HepG2 (cell line): Measurements from ENCODE around the gene ENDOD1. TPM values are rescaled to one million over a fixed set of nuclear protein-coding genes. Genes with fewer than 3 reads are reported as not detected.

Experiments
- ATAD3A ChIP-seq: sonication (generic); formaldehyde crosslinking; IDR thresholded peaks from 2 replicates; pipeline ENCODE4 v1.4.0; 2020; ENCODE audit warnings: missing genetic modification reagents
- ATRX ChIP-seq: sonication (generic); formaldehyde crosslinking; IDR thresholded peaks from 2 replicates; pipeline ENCODE4 v1.4.0; 2020; ENCODE audit warnings: missing genetic modification reagents, borderline replicate concordance
- CC2D1A ChIP-seq: sonication (generic); formaldehyde crosslinking; IDR thresholded peaks from 2 replicates; pipeline ENCODE4 v1.8.1; 2023; ENCODE audit warnings: mild to moderate bottlenecking, missing genetic modification reagents
- CHD2 ChIP-seq: IDR thresholded peaks from 2 replicates; pipeline ENCODE4 v1.6.1; 2011; ENCODE audit warnings: low read depth, low read length, improper control_type of control experiment
- DNMT1 ChIP-seq: sonication (generic); formaldehyde crosslinking; IDR thresholded peaks from 2 replicates; pipeline ENCODE4 v1.5.1; 2020; ENCODE audit warnings: mild to moderate bottlenecking, missing genetic modification reagents
- ESRRA ChIP-seq: sonication (generic); formaldehyde crosslinking; IDR thresholded peaks from 2 replicates; pipeline ENCODE4 v1.5.1; 2020; ENCODE audit warnings: mild to moderate bottlenecking, low read depth, missing genetic modification reagents
- HNRNPL ChIP-seq: fragments of 200-400 bp; formaldehyde crosslinking; IDR thresholded peaks from 2 replicates; pipeline ENCODE4 v1.6.1; 2017; ENCODE audit warnings: mild to moderate bottlenecking, low read depth, low read length
- KAT2B ChIP-seq: fragments of 150-350 bp; IDR thresholded peaks from 2 replicates; pipeline ENCODE4 v1.6.1; 2014; ENCODE audit warnings: low read depth, low read length, borderline replicate concordance
- SAP130 ChIP-seq: IDR thresholded peaks from 2 replicates; pipeline ENCODE4 v1.6.1; 2016; ENCODE audit warnings: low read depth
- SMAD3 ChIP-seq: sonication (generic); formaldehyde crosslinking; IDR thresholded peaks from 2 replicates; pipeline ENCODE4 v1.4.0; 2020; ENCODE audit warnings: missing genetic modification reagents
- SNAI1 ChIP-seq: sonication (generic); formaldehyde crosslinking; IDR thresholded peaks from 2 replicates; pipeline ENCODE4 v1.5.0; 2020; ENCODE audit warnings: mild to moderate bottlenecking, missing genetic modification reagents, borderline replicate concordance
- SSRP1 ChIP-seq: IDR thresholded peaks from 2 replicates; pipeline ENCODE4 v1.6.1; 2016; ENCODE audit warnings: control low read depth
- TBL1XR1 ChIP-seq: fragments of 150-350 bp; IDR thresholded peaks from 2 replicates; pipeline ENCODE4 v1.6.1; 2014; ENCODE audit warnings: borderline replicate concordance, low read length; ENCODE audit not compliant: partially characterized antibody
- THAP8 ChIP-seq: sonication (generic); formaldehyde crosslinking; IDR thresholded peaks from 2 replicates; pipeline ENCODE4 v1.5.1; 2020; ENCODE audit warnings: missing genetic modification reagents, mild to moderate bottlenecking, borderline replicate concordance
- ZNF224 ChIP-seq: sonication (generic); formaldehyde crosslinking; IDR thresholded peaks from 2 replicates; pipeline ENCODE4 v1.5.0; 2020; ENCODE audit warnings: mild to moderate bottlenecking, missing genetic modification reagents
- ZNF234 ChIP-seq: sonication (generic); formaldehyde crosslinking; conservative IDR thresholded peaks from 2 replicates; pipeline ENCODE4 v1.5.1; 2020; ENCODE audit warnings: mild to moderate bottlenecking, missing genetic modification reagents
- ZNF24 ChIP-seq: fragments of 450-650 bp; IDR thresholded peaks from 2 replicates; pipeline ENCODE4 v1.6.1; 2017; ENCODE audit warnings: antibody characterized with exemption, mild to moderate bottlenecking
- ZNF333 ChIP-seq: sonication (generic); formaldehyde crosslinking; IDR thresholded peaks from 2 replicates; pipeline ENCODE4 v1.4.0; 2020; ENCODE audit warnings: mild to moderate bottlenecking, missing genetic modification reagents, borderline replicate concordance
- ZNF589 ChIP-seq: sonication (generic); formaldehyde crosslinking; conservative IDR thresholded peaks from 2 replicates; pipeline ENCODE4 v1.8.0; 2022; ENCODE audit warnings: mild to moderate bottlenecking, moderate library complexity, missing genetic modification reagents
- ZNF614 ChIP-seq: IDR thresholded peaks from 2 replicates; pipeline ENCODE4 v1.6.1; 2018; ENCODE audit warnings: missing biosample characterization, missing genetic modification reagents, inconsistent platforms, borderline replicate concordance
- ZSCAN31 ChIP-seq: sonication (generic); formaldehyde crosslinking; IDR thresholded peaks from 2 replicates; pipeline ENCODE4 v1.5.0; 2020; ENCODE audit warnings: low read depth, mild to moderate bottlenecking, missing genetic modification reagents
- polyA plus RNA-seq, 8 experiments: library from polyadenylated mRNA; depleted of rRNA in 3 of 8; stranded (reverse) in 7 of 8; unstranded in 1 of 8; fragments of >200 nt; fragmentation: Illumina TruSeq in 4 of 8; extraction: Trizol in 4 of 8; gene quantifications; 2 replicates each; pipeline versions ENCODE4 v1.2.1 to v1.2.3, GENCODE V29; 2011 to 2016; ENCODE audit warnings: low read depth in 4 of 8, missing spikeins in 1 of 8, mixed read lengths in 1 of 8; ENCODE audit not compliant: insufficient read depth in 1 of 8
- total RNA-seq, 5 experiments: library from RNA; depleted of rRNA; stranded (reverse); fragments of >200 nt; fragmentation: Illumina TruSeq; extraction: Trizol; gene quantifications; 2 replicates each; pipeline ENCODE4 v1.2.3, GENCODE V29; 2016; ENCODE audit warnings: low read depth in 1 of 5
- TF ChIP-seq, protein P1 (sequence below): conservative IDR thresholded peaks from 2 replicates; pipeline ENCODE4 v1.6.1; 2018; ENCODE audit warnings: missing genetic modification reagents
- TF ChIP-seq, protein P2 (sequence below): sonication (generic); formaldehyde crosslinking; IDR thresholded peaks from 2 replicates; pipeline ENCODE4 v1.4.0; 2020; ENCODE audit warnings: mild to moderate bottlenecking, missing genetic modification reagents
- TF ChIP-seq, protein P3 (sequence below), 2 experiments: fragments of 450-650 bp in 1 of 2; sonication (generic) in 1 of 2; formaldehyde crosslinking; IDR thresholded peaks; 2 replicates each; pipeline versions ENCODE4 v1.5.0 to v1.8.0; 2020 to 2022; ENCODE audit warnings: mild to moderate bottlenecking in 1 of 2, missing genetic modification reagents in 1 of 2
- TF ChIP-seq, protein P4 (sequence below): sonication (generic); formaldehyde crosslinking; IDR thresholded peaks from 2 replicates; pipeline ENCODE4 v1.4.0; 2020; ENCODE audit warnings: missing genetic modification reagents, borderline replicate concordance
- TF ChIP-seq, protein P5 (sequence below): sonication (generic); formaldehyde crosslinking; IDR thresholded peaks from 2 replicates; pipeline ENCODE4 v1.8.0; 2022; ENCODE audit warnings: mild to moderate bottlenecking, missing genetic modification reagents

Gene ENDOD1
- total and polyA plus RNA-seq, 2 of the 13 experiments (the other 11 are each of a cell fraction or from before 2014, with no cell fraction given) = 2.0 to 6.8 TPM

DNA sequence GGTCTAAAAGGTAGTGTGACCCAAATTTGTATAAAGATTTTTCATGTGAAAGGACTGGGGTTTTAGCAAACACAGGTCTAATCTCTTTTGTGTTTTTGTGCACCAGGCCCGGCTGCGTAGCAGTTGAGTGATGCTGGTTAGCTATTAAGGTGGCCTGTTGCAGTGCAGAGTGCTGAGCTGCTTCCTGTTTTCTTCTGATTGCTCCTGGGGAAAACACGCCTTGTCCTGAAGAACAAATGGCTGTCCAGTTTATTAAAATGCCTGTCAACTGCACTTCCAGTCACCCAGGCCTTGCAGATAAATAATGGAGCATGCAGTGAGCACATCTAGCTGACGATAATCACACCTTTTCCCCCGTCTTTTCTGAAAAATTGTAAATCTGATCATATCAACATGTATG is 21.1 kb upstream of the ENDOD1 start (continued):
- TF ChIP-seq, protein P1, sequence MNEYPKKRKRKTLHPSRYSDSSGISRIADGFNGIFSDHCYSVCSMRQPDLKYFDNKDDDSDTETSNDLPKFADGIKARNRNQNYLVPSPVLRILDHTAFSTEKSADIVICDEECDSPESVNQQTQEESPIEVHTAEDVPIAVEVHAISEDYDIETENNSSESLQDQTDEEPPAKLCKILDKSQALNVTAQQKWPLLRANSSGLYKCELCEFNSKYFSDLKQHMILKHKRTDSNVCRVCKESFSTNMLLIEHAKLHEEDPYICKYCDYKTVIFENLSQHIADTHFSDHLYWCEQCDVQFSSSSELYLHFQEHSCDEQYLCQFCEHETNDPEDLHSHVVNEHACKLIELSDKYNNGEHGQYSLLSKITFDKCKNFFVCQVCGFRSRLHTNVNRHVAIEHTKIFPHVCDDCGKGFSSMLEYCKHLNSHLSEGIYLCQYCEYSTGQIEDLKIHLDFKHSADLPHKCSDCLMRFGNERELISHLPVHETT = no peak
- no peak for TF ChIP-seq SNAI1 (CRISPR knock-in tag)
- TF ChIP-seq ZNF333 (CRISPR knock-in tag) = no peak
- TF ChIP-seq SMAD3 (CRISPR knock-in tag) = 0 out of 2 replicates have a peak, but pooled peaks have one; percentile 21
- no peak for TF ChIP-seq ATAD3A (CRISPR knock-in tag)
- TF ChIP-seq ZNF224 (CRISPR knock-in tag) = no peak
- TF ChIP-seq, protein P2, sequence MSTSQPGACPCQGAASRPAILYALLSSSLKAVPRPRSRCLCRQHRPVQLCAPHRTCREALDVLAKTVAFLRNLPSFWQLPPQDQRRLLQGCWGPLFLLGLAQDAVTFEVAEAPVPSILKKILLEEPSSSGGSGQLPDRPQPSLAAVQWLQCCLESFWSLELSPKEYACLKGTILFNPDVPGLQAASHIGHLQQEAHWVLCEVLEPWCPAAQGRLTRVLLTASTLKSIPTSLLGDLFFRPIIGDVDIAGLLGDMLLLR = no peak
- no peak for TF ChIP-seq TBL1XR1
- TF ChIP-seq ZNF24 = no peak
- peak; percentile 97 for TF ChIP-seq SAP130 (CRISPR knock-in tag)
- TF ChIP-seq, protein P3, sequence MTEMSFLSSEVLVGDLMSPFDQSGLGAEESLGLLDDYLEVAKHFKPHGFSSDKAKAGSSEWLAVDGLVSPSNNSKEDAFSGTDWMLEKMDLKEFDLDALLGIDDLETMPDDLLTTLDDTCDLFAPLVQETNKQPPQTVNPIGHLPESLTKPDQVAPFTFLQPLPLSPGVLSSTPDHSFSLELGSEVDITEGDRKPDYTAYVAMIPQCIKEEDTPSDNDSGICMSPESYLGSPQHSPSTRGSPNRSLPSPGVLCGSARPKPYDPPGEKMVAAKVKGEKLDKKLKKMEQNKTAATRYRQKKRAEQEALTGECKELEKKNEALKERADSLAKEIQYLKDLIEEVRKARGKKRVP (CRISPR knock-in tag; IDR thresholded peaks at IDR 0.05) = no peak
- TF ChIP-seq, protein P4, sequence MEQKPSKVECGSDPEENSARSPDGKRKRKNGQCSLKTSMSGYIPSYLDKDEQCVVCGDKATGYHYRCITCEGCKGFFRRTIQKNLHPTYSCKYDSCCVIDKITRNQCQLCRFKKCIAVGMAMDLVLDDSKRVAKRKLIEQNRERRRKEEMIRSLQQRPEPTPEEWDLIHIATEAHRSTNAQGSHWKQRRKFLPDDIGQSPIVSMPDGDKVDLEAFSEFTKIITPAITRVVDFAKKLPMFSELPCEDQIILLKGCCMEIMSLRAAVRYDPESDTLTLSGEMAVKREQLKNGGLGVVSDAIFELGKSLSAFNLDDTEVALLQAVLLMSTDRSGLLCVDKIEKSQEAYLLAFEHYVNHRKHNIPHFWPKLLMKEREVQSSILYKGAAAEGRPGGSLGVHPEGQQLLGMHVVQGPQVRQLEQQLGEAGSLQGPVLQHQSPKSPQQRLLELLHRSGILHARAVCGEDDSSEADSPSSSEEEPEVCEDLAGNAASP (CRISPR knock-in tag) = no peak
- TF ChIP-seq HNRNPL = no peak
- no peak for TF ChIP-seq ESRRA (CRISPR knock-in tag)
- no peak for TF ChIP-seq ZSCAN31
- peak; percentile 43 for TF ChIP-seq ZNF614 (CRISPR knock-in tag)
- TF ChIP-seq CC2D1A = no peak
- TF ChIP-seq ATRX = no peak
- no peak for TF ChIP-seq DNMT1 (CRISPR knock-in tag)
- TF ChIP-seq ZNF234 = no peak
- TF ChIP-seq ZNF589 (CRISPR knock-in tag) = no peak
- TF ChIP-seq THAP8 (CRISPR knock-in tag) = no peak
- TF ChIP-seq CHD2 = no peak
- no peak for TF ChIP-seq KAT2B
- TF ChIP-seq, protein P5, sequence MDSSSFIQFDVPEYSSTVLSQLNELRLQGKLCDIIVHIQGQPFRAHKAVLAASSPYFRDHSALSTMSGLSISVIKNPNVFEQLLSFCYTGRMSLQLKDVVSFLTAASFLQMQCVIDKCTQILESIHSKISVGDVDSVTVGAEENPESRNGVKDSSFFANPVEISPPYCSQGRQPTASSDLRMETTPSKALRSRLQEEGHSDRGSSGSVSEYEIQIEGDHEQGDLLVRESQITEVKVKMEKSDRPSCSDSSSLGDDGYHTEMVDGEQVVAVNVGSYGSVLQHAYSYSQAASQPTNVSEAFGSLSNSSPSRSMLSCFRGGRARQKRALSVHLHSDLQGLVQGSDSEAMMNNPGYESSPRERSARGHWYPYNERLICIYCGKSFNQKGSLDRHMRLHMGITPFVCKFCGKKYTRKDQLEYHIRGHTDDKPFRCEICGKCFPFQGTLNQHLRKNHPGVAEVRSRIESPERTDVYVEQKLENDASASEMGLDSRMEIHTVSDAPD (CRISPR knock-in tag) = no peak
- no peak for TF ChIP-seq SSRP1 (CRISPR knock-in tag)
